NCI-H748 (cell line): ENCODE results near the gene SLC16A7.

ENCODE experiments used
- DNase-seq: peaks from one replicate; lab custom pipeline; 2025; ENCODE audit not compliant: unreplicated experiment; lab: John Stamatoyannopoulos, UW

SLC16A7 gene

DNA sequence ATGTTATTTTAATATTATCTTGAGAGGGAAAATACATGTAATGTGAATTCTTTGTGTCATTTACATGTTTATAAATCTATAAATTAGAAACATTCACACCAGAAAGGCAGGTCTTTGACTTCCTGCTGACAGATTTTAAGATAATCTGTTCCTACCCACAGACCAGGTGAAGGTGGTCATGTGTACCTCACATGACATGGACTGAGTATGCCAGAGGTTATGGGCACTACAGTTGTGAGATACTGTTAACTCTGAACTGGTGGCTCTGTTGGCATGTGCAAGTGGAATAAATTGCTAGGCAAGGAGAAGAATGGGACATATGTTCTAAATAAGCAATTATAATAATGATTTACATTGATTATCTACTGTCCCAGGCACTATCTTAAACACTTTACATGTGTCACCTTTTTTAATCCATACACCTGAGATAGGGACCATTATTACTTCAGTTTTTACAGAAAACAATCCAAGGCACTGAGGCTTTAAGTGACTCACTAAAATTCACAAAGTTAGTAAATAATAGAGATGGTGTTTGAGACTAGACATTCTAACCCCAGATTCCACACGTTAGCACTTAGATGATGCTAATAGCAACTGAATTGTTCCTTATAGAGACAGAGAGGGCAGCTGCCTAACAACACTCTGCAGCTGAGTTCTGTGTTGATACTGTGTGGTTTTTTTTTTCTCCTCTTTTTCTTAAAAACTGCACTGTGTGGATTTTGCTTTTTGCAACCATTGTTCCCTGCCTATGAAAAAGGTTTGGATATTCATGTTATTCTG lies 23.8 kb downstream of the SLC16A7 start:
- no peak for DNase-seq

- no peak for DNase-seq
Observed at GRCh38 chr12:59620326-59620725, 24.5 kb downstream of the SLC16A7 start.

DNA sequence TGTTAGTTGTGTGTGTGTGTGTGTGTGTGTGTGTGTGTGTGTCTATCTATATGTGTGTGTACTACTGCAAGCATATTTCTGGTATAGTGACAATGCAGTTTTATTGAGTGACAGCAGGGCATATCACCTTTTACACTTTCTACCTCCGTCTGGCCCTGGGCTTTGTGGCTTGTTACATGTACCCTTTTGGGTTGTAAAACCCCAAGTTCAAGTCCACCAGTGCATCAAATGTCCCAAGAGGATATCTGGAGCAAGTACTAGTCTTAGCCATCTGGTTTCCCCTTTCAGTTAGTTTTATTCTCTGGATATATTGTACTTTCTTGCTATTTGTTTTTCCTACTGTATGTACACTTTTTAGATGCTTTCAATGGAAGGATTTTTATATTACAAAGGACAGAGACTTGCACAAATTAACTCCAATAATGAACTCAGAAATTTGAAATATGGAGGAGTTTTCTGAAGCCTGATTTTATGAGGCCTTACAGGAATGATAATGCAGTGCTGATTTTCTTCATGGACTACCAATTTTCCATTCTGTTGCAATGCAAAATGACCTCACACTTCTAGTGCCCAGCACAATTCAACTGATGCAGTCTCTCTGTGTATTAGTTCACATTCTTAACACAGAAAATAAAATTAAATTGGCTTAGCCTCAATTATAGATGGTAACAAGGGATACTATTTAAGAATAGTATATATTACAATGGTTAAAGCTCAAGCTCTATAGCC lies 29.1 kb downstream of the SLC16A7 start:
- no peak for DNase-seq

DNA sequence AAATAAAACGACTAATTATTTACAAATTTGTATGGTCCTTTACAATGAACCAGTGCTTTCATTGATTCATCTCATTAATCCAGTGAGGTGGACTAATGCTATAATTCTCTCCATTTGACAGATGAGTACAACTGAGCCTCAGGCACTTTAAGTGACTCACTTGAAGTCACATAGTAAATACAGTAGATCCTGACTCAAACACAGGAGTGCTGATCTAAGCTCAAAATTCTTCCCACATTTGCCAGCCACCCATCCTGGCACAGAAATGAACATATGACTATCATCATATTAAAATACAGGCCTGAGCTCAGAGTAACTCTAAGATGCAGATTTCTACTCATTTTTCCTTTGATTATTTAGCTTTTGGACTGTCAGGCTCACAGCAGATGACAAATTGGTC lies 30.6 kb downstream of the SLC16A7 start:
- no peak for DNase-seq

GRCh38 chr12:59627582-59627981 lies 31.8 kb downstream of the SLC16A7 start:
- DNase-seq = no peak

DNA sequence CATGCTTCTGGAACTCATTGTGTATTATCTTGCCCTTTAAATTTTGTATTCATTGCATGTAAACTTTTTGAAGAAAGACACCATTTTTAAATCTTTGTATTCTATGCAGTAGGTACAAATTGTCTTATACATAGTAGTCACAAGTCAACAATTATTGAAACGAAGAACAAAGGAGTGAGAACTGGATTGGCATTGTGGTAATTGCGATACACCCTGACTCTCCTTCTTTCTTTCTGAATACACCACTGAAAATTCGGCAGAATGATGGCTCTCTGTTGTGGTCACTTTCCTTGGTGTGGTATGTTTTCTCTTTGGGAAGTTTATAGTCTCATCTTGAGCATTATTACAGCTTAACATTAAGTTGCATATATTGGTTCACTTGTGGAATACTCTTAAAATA lies 34.1 kb downstream of the SLC16A7 start:
- DNase-seq = no peak

- DNase-seq = no peak
Observed at GRCh38 chr12:59632408-59632807, 36.6 kb downstream of the SLC16A7 start.

DNA sequence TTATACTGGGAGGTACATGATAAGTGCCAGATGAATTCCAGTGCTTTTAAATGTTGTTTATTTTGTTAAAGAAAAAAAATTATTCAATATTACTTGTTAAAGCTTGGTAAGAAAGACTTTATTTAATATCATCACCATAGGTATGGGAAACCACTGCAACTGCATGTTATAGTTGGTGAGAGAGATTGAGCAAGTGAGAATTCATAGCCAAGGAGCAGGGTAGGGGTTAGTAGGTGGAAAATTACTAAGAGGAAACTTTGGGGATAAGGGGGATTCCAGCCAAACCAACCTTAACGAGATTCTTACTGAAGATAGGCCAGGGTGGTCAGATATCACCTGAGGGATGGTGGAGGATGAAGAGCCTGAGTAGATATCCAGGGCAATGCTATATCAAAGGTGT lies 38.4 kb downstream of the SLC16A7 start:
- no peak for DNase-seq

DNA sequence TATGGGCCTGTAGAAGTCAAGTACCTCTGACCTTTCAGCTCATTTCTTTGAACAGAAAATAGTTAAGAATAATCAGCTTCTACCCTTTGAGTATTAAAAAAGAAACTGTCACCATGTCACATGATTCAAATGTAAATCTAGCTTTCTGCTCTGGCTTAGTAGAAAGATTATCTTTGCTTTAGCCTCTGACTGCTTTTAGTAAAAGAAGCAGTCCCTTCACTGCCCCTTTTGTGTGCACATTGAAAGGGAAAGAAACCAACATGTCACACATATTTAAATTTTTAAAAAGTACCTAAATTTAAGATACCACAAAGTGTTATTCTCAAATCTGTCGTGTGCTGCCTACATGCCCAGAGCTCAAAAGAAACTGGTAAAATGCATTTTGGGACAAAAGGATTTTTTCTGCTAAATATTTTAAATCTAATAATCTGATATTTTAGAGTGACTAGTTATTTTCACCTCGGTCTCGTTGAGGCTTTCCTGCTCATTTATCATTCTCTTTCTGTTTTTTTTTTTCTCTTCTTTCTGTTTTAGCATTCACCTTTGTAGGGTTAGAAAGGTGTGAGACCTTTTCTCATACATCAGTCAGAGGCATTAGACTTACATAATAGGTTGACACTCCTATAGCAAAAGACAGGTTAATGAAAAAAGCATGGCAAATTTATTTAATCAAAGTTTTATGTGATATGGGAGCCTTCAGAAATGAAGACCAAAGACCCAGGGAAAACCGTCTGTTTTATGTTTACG lies 41.3 kb downstream of the SLC16A7 start:
- no peak for DNase-seq

GRCh38 chr12:59637692-59638070 lies 41.9 kb downstream of the SLC16A7 start:
- DNase-seq = no peak

- DNase-seq = peak; percentile 15
Observed at GRCh38 chr12:59643550-59643949, 47.7 kb downstream of the SLC16A7 start.

DNA sequence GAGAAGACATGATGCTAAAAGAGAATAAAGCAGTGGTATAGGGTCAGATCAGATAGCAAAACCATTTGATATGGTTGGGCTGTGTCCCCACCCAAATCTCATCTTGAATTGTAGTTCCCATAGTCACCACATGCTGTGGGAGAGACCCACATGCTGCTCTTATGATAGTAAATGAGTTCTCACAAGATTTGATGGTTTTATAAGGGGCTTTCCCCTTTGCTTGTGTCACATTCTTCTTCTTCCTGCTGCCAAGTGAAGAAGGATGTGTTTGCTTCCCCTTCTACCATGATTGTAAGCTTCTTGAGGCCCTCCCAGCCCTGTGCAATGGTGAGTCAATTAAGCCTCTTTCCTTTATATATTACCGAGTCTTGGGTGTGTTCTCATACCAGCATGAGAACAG lies 49.4 kb downstream of the SLC16A7 start:
- DNase-seq = no peak

GRCh38 chr12:59646636-59647035 lies 50.8 kb downstream of the SLC16A7 start:
- no peak for DNase-seq

DNA sequence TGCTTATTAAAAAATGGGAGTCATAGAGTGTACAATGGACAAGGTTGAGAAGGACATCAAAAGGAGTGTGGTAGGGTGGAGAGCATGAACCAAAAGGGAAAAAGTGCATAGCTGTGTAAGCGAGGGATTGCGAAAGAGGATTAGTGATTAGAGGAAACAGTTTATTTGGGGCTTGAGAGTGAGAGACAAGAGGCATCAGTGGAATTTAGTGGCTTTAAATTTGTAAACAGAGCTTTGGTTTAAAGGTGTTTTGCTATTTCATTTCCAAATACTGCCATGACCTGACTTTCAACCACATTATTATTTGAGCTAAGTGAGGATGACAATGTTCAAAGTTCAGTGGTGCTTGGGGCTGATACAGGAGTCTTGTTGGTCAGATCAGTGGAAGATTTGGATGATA lies 53.4 kb downstream of the SLC16A7 start:
- DNase-seq = no peak

DNA sequence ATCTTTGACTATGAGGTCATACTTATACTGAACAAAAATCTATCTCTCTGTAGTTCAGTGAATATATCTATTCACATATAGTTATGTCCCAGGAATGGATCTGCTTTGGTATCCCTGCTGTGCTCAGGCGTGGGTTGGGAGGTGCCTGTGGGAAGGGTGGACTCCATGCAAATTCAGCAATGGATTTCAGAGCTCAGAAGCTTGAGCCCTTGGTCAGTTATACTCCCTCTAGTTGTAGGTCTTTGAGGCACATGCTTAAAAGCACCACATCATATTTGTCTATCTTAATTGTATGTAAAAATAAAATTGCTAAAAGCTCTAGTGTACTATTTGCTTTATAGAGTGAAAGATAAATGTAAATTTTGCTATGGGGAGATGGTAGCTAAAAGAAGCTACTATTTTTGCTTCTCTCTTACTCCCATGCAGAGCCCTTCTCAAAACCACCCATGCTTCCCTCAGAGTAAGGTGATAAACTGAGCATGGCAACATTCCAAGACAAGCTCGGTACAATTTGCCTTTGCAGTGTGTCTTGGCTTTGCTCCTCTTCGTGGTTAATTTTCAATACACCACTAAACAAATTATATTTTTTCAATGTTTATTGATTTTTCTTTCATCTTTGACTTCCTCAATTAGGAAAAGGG lies 54.9 kb downstream of the SLC16A7 start:
- no peak for DNase-seq

DNA sequence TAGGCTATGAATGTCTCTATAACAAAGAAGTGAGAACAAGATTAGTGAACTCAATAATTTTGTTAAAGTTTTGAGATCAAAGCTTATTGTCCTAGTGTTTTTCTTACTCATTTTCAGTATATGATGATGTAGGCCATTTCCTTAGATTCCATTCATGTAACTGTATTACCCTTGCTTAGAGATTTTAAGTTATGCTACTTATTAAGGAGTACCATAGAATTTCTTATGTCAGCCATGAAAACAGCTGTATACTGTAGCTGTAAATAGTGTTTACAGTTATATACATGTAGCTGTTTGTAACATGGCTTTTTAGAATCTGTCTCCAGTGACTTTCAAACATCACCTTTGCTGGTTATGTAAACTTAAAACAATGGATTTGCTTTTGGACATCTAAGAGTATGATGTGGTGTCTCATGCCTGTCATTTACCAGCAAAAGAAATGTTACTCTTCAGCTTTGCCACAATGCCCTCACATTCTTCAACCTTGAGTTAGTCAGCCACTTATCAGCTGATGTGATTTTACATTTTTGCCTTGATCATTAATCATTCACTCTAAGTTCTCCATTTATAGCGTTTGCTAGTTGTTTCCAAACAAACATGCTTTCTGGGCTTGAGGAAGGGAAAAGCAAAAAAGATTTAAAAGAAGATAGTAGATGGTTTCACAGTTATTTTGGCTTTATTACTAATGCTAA lies 55.5 kb downstream of the SLC16A7 start:
- no peak for DNase-seq

GRCh38 chr12:59652130-59652529 lies 56.3 kb downstream of the SLC16A7 start:
- no peak for DNase-seq

- DNase-seq = no peak
Observed at GRCh38 chr12:59654061-59654460, 58.2 kb downstream of the SLC16A7 start.

DNA sequence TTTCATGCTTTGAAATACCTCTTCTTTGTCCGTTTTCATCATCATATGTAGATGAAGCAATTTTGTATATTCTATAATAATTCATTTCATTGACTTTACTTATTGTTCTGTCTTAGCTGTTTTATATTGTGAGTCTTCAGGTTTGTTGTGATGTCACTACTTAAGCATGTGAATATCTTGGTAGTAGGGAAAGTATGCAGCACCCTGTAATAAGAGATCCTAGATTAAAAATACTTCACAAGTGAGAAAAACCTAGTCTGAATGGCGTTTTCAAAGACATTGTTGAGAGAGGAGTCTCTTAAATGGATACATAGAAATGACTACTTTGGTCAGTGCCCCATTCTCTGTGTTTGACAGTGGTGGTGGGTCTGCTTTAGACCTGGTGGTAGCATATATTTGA lies 61.4 kb downstream of the SLC16A7 start:
- no peak for DNase-seq

GRCh38 chr12:59657711-59658110 lies 61.9 kb downstream of the SLC16A7 start:
- no peak for DNase-seq

DNA sequence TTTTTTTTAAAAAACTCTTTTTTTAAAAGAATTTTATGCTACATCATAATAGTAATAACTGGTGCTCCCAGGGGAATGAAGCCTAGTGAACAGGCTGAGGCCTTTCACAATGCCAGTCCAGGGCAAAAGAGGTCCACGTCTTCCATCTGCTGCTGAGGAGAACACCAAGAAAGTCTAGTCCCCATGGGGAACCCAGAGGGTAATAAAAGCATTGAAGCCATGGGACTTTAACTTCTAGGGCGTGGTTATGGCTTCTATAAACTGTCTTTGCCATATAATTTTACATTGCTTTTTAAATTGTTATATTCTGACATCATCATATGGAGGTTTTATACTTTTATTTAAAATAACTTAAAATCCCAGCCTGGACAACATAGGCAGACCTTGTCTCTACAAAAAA lies 64.3 kb downstream of the SLC16A7 start:
- no peak for DNase-seq
